NCI-H2171 (cell line): ENCODE measurements around the gene RPGR.

Source experiments
- DNase-seq: peaks from one replicate; lab custom pipeline; 2025; lab: John Stamatoyannopoulos, UW

The RPGR gene

GRCh38 chrX:38327007-38327774 is at the start of gene RPGR:
Gene RPGR, minus strand, starts transcription at chrX:38327509. Its CDS starts 142 bp downstream, at chrX:38327367.
- DNase-seq, result peak; percentile 81

- no peak for DNase-seq
These were observed 49.4 kb upstream of the RPGR start for GRCh38 chrX:38376747-38377146.

GRCh38 chrX:38375891-38376290 is 48.6 kb upstream of the RPGR start:
- DNase-seq, result no peak

GRCh38 chrX:38374431-38374830 is 47.1 kb upstream of the RPGR start:
- DNase-seq, result no peak

- no peak for DNase-seq
These were observed 44.3 kb upstream of the RPGR start for GRCh38 chrX:38371641-38372040.

GRCh38 chrX:38368774-38369173 is 41.5 kb upstream of the RPGR start:
- no peak for DNase-seq

- DNase-seq, result no peak
These were observed 38.6 kb upstream of the RPGR start for GRCh38 chrX:38365954-38366353.

- no peak for DNase-seq
These were observed 35.7 kb upstream of the RPGR start for GRCh38 chrX:38363046-38363445.

GRCh38 chrX:38357747-38358673 is 30.7 kb upstream of the RPGR start:
- peak; percentile 30 for DNase-seq

- DNase-seq, result no peak
These were observed 29.1 kb upstream of the RPGR start for GRCh38 chrX:38356401-38356800.

GRCh38 chrX:38352362-38352761 is 25.1 kb upstream of the RPGR start, which contains the start of gene OTC:
Gene OTC, plus strand, starts transcription at chrX:38352604. Its CDS starts 93 bp downstream, at chrX:38352697.
- no peak for DNase-seq

GRCh38 chrX:38351346-38351745 is 24.0 kb upstream of the RPGR start:
- DNase-seq, result no peak

- no peak for DNase-seq
These were observed 19.8 kb upstream of the RPGR start for GRCh38 chrX:38347136-38347535.

GRCh38 chrX:38346150-38346549 is 18.8 kb upstream of the RPGR start:
- no peak for DNase-seq

- no peak for DNase-seq
These were observed 15.8 kb upstream of the RPGR start for GRCh38 chrX:38342853-38343778.

GRCh38 chrX:38341442-38341841 is 14.1 kb upstream of the RPGR start:
- no peak for DNase-seq

GRCh38 chrX:38336538-38337240 is 9.4 kb upstream of the RPGR start:
- DNase-seq, result no peak

- peak; percentile 4 for DNase-seq
These were observed 8.1 kb upstream of the RPGR start for GRCh38 chrX:38335382-38335781.

GRCh38 chrX:38332505-38332904 is 5.2 kb upstream of the RPGR start:
- DNase-seq, result no peak

- DNase-seq, result no peak
These were observed 419 bp upstream of the RPGR start for GRCh38 chrX:38327775-38328081.

- no peak for DNase-seq
These were observed 1.2 kb downstream of the RPGR start for GRCh38 chrX:38326086-38326485.
